Smooth muscle cell (in vitro differentiated cells): ENCODE measurements around the gene ALDH1A1. TPM values are rescaled to one million over a fixed set of nuclear protein-coding genes. Genes with fewer than 3 reads are reported as not detected.

Experiments used
- DNase-seq: peaks from one replicate; lab custom pipeline; 2025; ENCODE audit not compliant: unreplicated experiment; lab: John Stamatoyannopoulos, UW
- H2AFZ ChIP-seq: fragments of 200-600 bp; sonication (generic); 2 replicates; pipeline ENCODE4 v1.6.0; 2016; ENCODE audit warnings: antibody characterized with exemption, low read depth, mild to moderate bottlenecking
- H3F3A ChIP-seq: fragments of 200-600 bp; sonication (generic); 2 replicates; pipeline ENCODE4 v1.6.0; 2017; ENCODE audit warnings: antibody characterized with exemption, low read depth
- H3K27ac ChIP-seq: fragments of 200-600 bp; sonication (generic); 2 replicates; pipeline ENCODE4 v1.5.1; 2016; ENCODE audit warnings: low read depth, mild to moderate bottlenecking
- H3K27me3 ChIP-seq: fragments of 200-600 bp; sonication (generic); 2 replicates; pipeline ENCODE4 v1.6.1; 2016; ENCODE audit warnings: low read depth, mild to moderate bottlenecking
- H3K36me3 ChIP-seq: fragments of 200-600 bp; sonication (generic); 2 replicates; pipeline ENCODE4 v1.5.1; 2016; ENCODE audit warnings: low read depth
- H3K4me1 ChIP-seq: fragments of 200-600 bp; sonication (generic); 2 replicates; pipeline ENCODE4 v1.5.1; 2016; ENCODE audit warnings: low read depth
- H3K4me2 ChIP-seq: fragments of 200-600 bp; sonication (generic); 2 replicates; pipeline ENCODE4 v1.6.0; 2016; ENCODE audit warnings: mild to moderate bottlenecking
- H3K4me3 ChIP-seq: fragments of 200-600 bp; sonication (generic); 2 replicates; pipeline ENCODE4 v1.5.1; 2016; ENCODE audit warnings: mild to moderate bottlenecking
- H3K79me2 ChIP-seq: fragments of 200-600 bp; sonication (generic); 2 replicates; pipeline ENCODE4 v1.6.0; 2016; ENCODE audit warnings: low read depth, mild to moderate bottlenecking
- H3K9ac ChIP-seq: fragments of 200-600 bp; sonication (generic); 2 replicates; pipeline ENCODE4 v1.6.0; 2016; ENCODE audit warnings: low read depth
- H3K9me3 ChIP-seq: fragments of 200-600 bp; sonication (generic); replicated peaks from 2 replicates; pipeline ENCODE4 v1.5.1; 2016; ENCODE audit warnings: low read depth
- H4K20me1 ChIP-seq: fragments of 200-600 bp; sonication (generic); 2 replicates; pipeline ENCODE4 v1.6.0; 2016; ENCODE audit warnings: low read depth
- CTCF ChIP-seq: fragments of 200-600 bp; sonication (generic); IDR thresholded peaks from 2 replicates; pipeline ENCODE4 v1.5.1; 2017; ENCODE audit warnings: borderline replicate concordance, mild to moderate bottlenecking, antibody characterized with exemption; ENCODE audit not compliant: insufficient read depth, poor library complexity, severe bottlenecking
- WGBS: methylation state at CpG from one replicate; pipeline ENCODE4 v1.1.7; 2016; ENCODE audit warnings: low lambda C conversion rate; 5-methylcytosine and 5-hydroxymethylcytosine counted together
- polyA plus RNA-seq: library from polyadenylated mRNA; unstranded; fragments of >200 nt; fragmentation: Nextera tagmentation; extraction: Ambion mirVana; gene quantifications from 2 replicates; pipeline ENCODE4 v1.2.1, GENCODE V29; 2016
- total RNA-seq: library from RNA; depleted of rRNA; stranded (reverse); fragments of >200 nt; gene quantifications from 2 replicates; pipeline ENCODE4 v1.2.3, GENCODE V29; 2014

ALDH1A1 gene
- total and polyA plus RNA-seq, 2 experiments from 2014 or later = 0.07 to 0.09 TPM

DNA sequence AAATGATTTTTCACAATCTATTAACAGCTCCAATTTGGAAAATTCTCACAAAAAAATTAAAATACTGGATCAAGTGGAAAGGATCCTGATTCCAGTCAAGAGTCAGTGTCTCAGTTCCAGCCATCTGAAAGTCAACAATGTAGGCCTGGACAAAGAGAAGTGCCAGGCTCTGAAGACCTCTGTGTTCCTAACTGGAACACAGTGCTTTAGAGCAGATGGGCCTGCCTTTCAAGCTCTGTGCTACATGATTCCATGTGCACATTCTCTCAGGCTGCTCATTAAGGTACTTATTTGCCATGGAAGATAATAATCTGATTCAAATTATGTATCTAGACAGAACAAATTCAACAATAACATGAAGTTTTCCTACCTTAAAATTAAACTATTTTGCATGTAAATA, 30.2 kb upstream of the ALDH1A1 start:
- H3K4me2 ChIP-seq = peak overlapping the region; percentile 62
- H3K79me2 ChIP-seq = no peaks in the 10 kb centered on the region
- no peak for TF ChIP-seq CTCF
- H2AFZ ChIP-seq = no peak overlapping the region
- H3K36me3 ChIP-seq = no peaks in the 10 kb centered on the region
- no peaks in the 10 kb centered on the region for H3F3A ChIP-seq
- H3K4me1 ChIP-seq = no peaks in the 10 kb centered on the region
- no peak for DNase-seq
- H3K4me3 ChIP-seq = no peak overlapping the region
- H3K9me3 ChIP-seq = no peaks in the 10 kb centered on the region
- H4K20me1 ChIP-seq = no peaks in the 10 kb centered on the region
- no peak overlapping the region for H3K9ac ChIP-seq
- H3K27me3 ChIP-seq = no peaks in the 10 kb centered on the region
- peak overlapping the region; percentile 74 for H3K27ac ChIP-seq

- 69% methylated on average over 5 of the region's 5 CpGs for WGBS
- Histone ChIP-seq H3F3A (no peaks in the 10 kb centered on the region), H3K9ac (no peak overlapping the region), H2AFZ (no peak overlapping the region), H3K4me1 (no peaks in the 10 kb centered on the region), H3K79me2 (no peaks in the 10 kb centered on the region), H3K4me2 (peak overlapping the region; percentile 62), H3K36me3 (no peaks in the 10 kb centered on the region), H3K4me3 (no peak overlapping the region), H3K9me3 (no peaks in the 10 kb centered on the region), H3K27ac (no peak overlapping the region), H4K20me1 (no peaks in the 10 kb centered on the region), H3K27me3 (no peaks in the 10 kb centered on the region)
- no peak for TF ChIP-seq CTCF
- DNase-seq = no peak
Observed at GRCh38 chr9:72982146-72982799, 29.4 kb upstream of the ALDH1A1 start.

DNA sequence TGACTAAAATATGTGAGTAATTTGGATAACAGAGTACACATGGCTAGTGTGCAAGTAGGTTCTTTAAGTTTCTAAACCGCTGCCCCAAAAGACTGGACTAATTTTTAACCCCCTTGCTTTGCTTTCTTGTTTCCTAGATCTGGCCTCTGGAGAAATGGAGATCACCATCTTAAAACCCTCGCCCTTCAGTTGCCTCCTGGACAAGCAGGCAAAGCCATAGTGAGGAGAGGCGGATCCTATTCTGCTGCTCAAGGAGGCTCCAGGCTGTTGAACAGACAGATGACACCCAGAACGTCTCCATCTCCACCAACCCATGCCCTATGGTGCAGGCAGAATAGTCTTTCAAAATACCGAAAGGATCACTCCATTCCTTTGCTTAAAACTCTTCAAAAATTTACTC, 28.6 kb upstream of the ALDH1A1 start:
- H3K27ac ChIP-seq = no peak overlapping the region
- H3F3A ChIP-seq = no peaks in the 10 kb centered on the region
- peak overlapping the region; percentile 10 for H3K4me2 ChIP-seq
- no peak overlapping the region for H3K4me3 ChIP-seq
- 92% methylated on average over 5 of the region's 5 CpGs for WGBS
- no peak overlapping the region for H3K9ac ChIP-seq
- H2AFZ ChIP-seq = no peak overlapping the region
- H3K9me3 ChIP-seq = no peaks in the 10 kb centered on the region
- DNase-seq = no peak
- no peaks in the 10 kb centered on the region for H3K27me3 ChIP-seq
- H3K4me1 ChIP-seq = no peaks in the 10 kb centered on the region
- no peak for TF ChIP-seq CTCF
- no peaks in the 10 kb centered on the region for H4K20me1 ChIP-seq
- no peaks in the 10 kb centered on the region for H3K79me2 ChIP-seq
- H3K36me3 ChIP-seq = no peaks in the 10 kb centered on the region

GRCh38 chr9:72980600-72981265, 27.9 kb upstream of the ALDH1A1 start:
- Histone ChIP-seq H3K9ac (no peak overlapping the region), H3K79me2 (no peaks in the 10 kb centered on the region), H4K20me1 (no peaks in the 10 kb centered on the region), H3K27me3 (no peaks in the 10 kb centered on the region), H2AFZ (peak overlapping the region; percentile 35), H3K4me1 (no peaks in the 10 kb centered on the region), H3K4me3 (no peak overlapping the region), H3K36me3 (no peaks in the 10 kb centered on the region), H3K27ac (no peak overlapping the region), H3K9me3 (no peaks in the 10 kb centered on the region), H3K4me2 (peak overlapping the region; percentile 10), H3F3A (no peaks in the 10 kb centered on the region)
- no peak for TF ChIP-seq CTCF
- no peak for DNase-seq
- WGBS = 50% methylated on average over 12 of the region's 12 CpGs
